ENCODE measurements around the gene LCE3B.

DNA sequence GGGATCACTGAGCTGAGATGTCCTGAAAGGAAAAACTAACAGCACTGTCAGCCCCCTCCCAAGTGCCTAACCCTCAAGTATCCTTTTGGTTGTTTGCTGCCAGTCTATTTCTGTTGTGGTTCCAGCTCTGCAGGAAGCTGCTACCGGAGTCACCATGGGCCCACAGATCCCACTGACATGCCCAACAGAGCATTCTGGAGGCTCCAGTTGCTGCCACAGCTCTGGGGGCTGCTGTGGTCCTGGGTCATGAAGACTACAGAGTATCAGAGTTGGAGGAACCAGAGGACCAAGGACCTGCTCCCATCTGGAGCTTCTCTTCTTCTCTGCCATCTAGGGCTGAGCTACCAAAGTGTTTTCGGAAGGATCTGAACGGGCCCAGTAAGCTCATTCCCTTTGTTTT lies 8.4 kb downstream of the LCE3B start:
- TF ChIP-seq, protein P1, sequence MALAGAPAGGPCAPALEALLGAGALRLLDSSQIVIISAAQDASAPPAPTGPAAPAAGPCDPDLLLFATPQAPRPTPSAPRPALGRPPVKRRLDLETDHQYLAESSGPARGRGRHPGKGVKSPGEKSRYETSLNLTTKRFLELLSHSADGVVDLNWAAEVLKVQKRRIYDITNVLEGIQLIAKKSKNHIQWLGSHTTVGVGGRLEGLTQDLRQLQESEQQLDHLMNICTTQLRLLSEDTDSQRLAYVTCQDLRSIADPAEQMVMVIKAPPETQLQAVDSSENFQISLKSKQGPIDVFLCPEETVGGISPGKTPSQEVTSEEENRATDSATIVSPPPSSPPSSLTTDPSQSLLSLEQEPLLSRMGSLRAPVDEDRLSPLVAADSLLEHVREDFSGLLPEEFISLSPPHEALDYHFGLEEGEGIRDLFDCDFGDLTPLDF (CRISPR knock-in tag; IDR thresholded peaks at IDR 0.05), result no peak
- TF ChIP-seq NFE2L1 (CRISPR knock-in tag; IDR thresholded peaks at IDR 0.05) (no peak), PREB (CRISPR knock-in tag; IDR thresholded peaks at IDR 0.05; ENCODE audit: borderline replicate concordance) (no peak)

Data from WTC11 (cell line).